Hepatocyte (in vitro differentiated cells): ENCODE measurements around the gene TMCC1. TPM values are rescaled to one million over a fixed set of nuclear protein-coding genes. Genes with fewer than 3 reads are reported as not detected.

Experiments
- DNase-seq: peaks from one replicate; pipeline ENCODE4 v3.0.0-alpha.2; 2016; ENCODE audit warnings: low spot score
- H2AFZ ChIP-seq: fragments of 200-600 bp; sonication (generic); 2 replicates; pipeline ENCODE4 v1.6.0; 2016; ENCODE audit warnings: antibody characterized with exemption, mild to moderate bottlenecking
- H3K27ac ChIP-seq: fragments of 200-600 bp; sonication (generic); 2 replicates; pipeline ENCODE4 v1.5.1; 2016; ENCODE audit warnings: mild to moderate bottlenecking
- H3K27me3 ChIP-seq: fragments of 200-600 bp; sonication (generic); 2 replicates; pipeline ENCODE4 v1.6.1; 2016
- H3K36me3 ChIP-seq: fragments of 200-600 bp; sonication (generic); replicated peaks from 2 replicates; pipeline ENCODE4 v1.5.1; 2016; ENCODE audit warnings: low read depth; ENCODE audit not compliant: insufficient read depth
- H3K4me1 ChIP-seq: fragments of 200-600 bp; sonication (generic); 2 replicates; pipeline ENCODE4 v1.5.1; 2016; ENCODE audit warnings: mild to moderate bottlenecking, moderate library complexity; ENCODE audit not compliant: insufficient read depth
- H3K4me2 ChIP-seq: fragments of 200-600 bp; sonication (generic); 2 replicates; pipeline ENCODE4 v1.6.0; 2016
- H3K4me3 ChIP-seq: fragments of 200-600 bp; sonication (generic); 2 replicates; pipeline ENCODE4 v1.5.1; 2016; ENCODE audit warnings: mild to moderate bottlenecking
- H3K79me2 ChIP-seq: fragments of 200-600 bp; sonication (generic); 2 replicates; pipeline ENCODE4 v1.6.0; 2017; ENCODE audit warnings: mild to moderate bottlenecking
- H3K9me2 ChIP-seq: fragments of 200-600 bp; sonication (generic); replicated peaks from 2 replicates; pipeline ENCODE4 v1.6.0; 2017; ENCODE audit warnings: mild to moderate bottlenecking; ENCODE audit not compliant: insufficient read depth
- H3K9me3 ChIP-seq: fragments of 200-600 bp; sonication (generic); 2 replicates; pipeline ENCODE4 v1.5.1; 2016; ENCODE audit warnings: low read depth, mild to moderate bottlenecking
- H4K20me1 ChIP-seq: fragments of 200-600 bp; sonication (generic); 2 replicates; pipeline ENCODE4 v1.6.0; 2016; ENCODE audit warnings: mild to moderate bottlenecking; ENCODE audit not compliant: insufficient read depth, poor library complexity, severe bottlenecking
- CTCF ChIP-seq: fragments of 200-600 bp; sonication (generic); IDR thresholded peaks from 2 replicates; pipeline ENCODE4 v1.5.1; 2016; ENCODE audit warnings: antibody characterized with exemption, mild to moderate bottlenecking; ENCODE audit not compliant: poor library complexity
- EZH2 ChIP-seq: fragments of 200-600 bp; sonication (generic); IDR thresholded peaks from 2 replicates; pipeline ENCODE4 v1.6.1; 2016; ENCODE audit warnings: antibody characterized with exemption, mild to moderate bottlenecking, borderline replicate concordance
- EZH2phosphoT487 ChIP-seq: fragments of 200-600 bp; sonication (generic); IDR thresholded peaks from one replicate; pipeline ENCODE4 v1.6.1; 2018; ENCODE audit warnings: antibody characterized with exemption, mild to moderate bottlenecking, low read depth, moderate library complexity; ENCODE audit not compliant: unreplicated experiment, severe bottlenecking
- WGBS: methylation state at CpG from one replicate; pipeline ENCODE4 v1.1.6; 2016; ENCODE audit warnings: low lambda C conversion rate; ENCODE audit errors: missing lambda C conversion rate; 5-methylcytosine and 5-hydroxymethylcytosine counted together
- polyA plus RNA-seq: library from polyadenylated mRNA; unstranded; fragments of >200 nt; fragmentation: Nextera tagmentation; extraction: Ambion mirVana; gene quantifications from 2 replicates; pipeline ENCODE4 v1.2.1, GENCODE V29; 2016
- total RNA-seq: library from RNA; depleted of rRNA; stranded (reverse); fragments of >200 nt; gene quantifications from 2 replicates; pipeline ENCODE4 v1.2.3, GENCODE V29; 2014

The TMCC1 gene
- total and polyA plus RNA-seq, 2 experiments from 2014 or later = 7.0 to 17.3 TPM

- Histone ChIP-seq H2AFZ (no peak overlapping the region), H3K36me3 (no peaks in the 10 kb centered on the region), H3K4me3 (no peak overlapping the region), H3K79me2 (peaks cover 37% of the 10 kb centered on the region), H3K4me1 (peaks cover 5% of the 10 kb centered on the region), H3K27ac (no peak overlapping the region), H3K27me3 (no peaks in the 10 kb centered on the region), H3K9me2 (no peaks in the 10 kb centered on the region), H3K4me2 (no peak overlapping the region), H3K9me3 (no peaks in the 10 kb centered on the region), H4K20me1 (no peaks in the 10 kb centered on the region)
- DNase-seq = no peak
- WGBS = 77% methylated on average over 4 of the region's 4 CpGs
- TF ChIP-seq EZH2 (no peak), EZH2phosphoT487 (no peak), CTCF (no peak)
These were observed 157.9 kb downstream of the TMCC1 start for GRCh38 chr3:129735638-129736037.

GRCh38 chr3:129734449-129734848 is 159.1 kb downstream of the TMCC1 start:
- Histone ChIP-seq H3K4me2 (no peak overlapping the region), H2AFZ (no peak overlapping the region), H3K4me3 (no peak overlapping the region), H3K9me2 (no peaks in the 10 kb centered on the region), H4K20me1 (no peaks in the 10 kb centered on the region), H3K27ac (no peak overlapping the region), H3K9me3 (no peaks in the 10 kb centered on the region), H3K79me2 (peaks cover 45% of the 10 kb centered on the region), H3K4me1 (no peaks in the 10 kb centered on the region), H3K36me3 (no peaks in the 10 kb centered on the region), H3K27me3 (no peaks in the 10 kb centered on the region)
- 95% methylated on average over 2 of the region's 2 CpGs for WGBS
- TF ChIP-seq EZH2 = no peak
- TF ChIP-seq CTCF = no peak
- no peak for TF ChIP-seq EZH2phosphoT487
- no peak for DNase-seq

DNA sequence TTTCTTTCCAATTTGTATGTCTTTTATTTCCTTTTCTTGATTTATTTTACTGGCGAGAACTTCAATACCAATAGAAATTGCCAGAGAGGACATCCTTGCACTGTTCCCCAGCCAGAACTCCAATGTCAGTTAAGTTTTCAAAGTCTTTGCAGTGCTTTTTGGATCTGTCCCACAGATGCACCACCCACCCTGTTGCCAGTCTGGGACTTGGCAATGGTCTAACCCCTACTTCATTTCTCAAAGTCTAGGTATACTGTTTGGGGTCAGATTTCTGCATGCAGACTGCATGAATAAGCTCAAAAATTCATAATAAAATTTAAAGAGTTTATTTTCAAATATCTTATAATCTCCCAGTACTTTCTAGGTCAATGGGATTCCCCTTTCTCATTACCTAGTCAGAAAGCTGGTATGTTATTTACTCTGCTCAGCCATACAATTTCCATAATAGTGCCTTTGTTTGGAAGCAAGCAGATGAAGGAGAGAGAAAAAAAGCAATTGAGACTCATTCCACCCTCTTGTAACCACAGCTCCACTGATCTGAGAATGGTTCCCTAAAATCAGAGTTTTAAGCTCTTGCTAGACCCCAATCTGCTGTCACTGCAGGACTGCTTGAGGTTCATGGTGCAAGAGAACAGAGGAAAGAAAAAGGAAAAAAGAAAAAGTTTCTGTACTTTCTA is 161.2 kb downstream of the TMCC1 start:
- H3K4me1 ChIP-seq = no peaks in the 10 kb centered on the region
- TF ChIP-seq CTCF (no peak), EZH2 (no peak), EZH2phosphoT487 (no peak)
- H2AFZ ChIP-seq = no peak overlapping the region
- no peaks in the 10 kb centered on the region for H3K9me2 ChIP-seq
- no peaks in the 10 kb centered on the region for H3K36me3 ChIP-seq
- no peaks in the 10 kb centered on the region for H3K9me3 ChIP-seq
- DNase-seq = no peak
- H3K79me2 ChIP-seq = peaks cover 41% of the 10 kb centered on the region
- no peaks in the 10 kb centered on the region for H4K20me1 ChIP-seq
- H3K27me3 ChIP-seq = no peaks in the 10 kb centered on the region
- WGBS = 100% methylated on average over 1 of the region's 1 CpG
- H3K27ac ChIP-seq = no peak overlapping the region
- H3K4me3 ChIP-seq = no peak overlapping the region
- no peak overlapping the region for H3K4me2 ChIP-seq
